Measurements from ENCODE around the gene CLEC17A. TPM values are rescaled to one million over a fixed set of nuclear protein-coding genes. Genes with fewer than 3 reads are reported as not detected.
"Not testable (repeated sequence)": the region's sequence is repeated elsewhere in the genome, so short reads cannot be mapped to it uniquely, and the experiment has no call there.

The CLEC17A gene
- total RNA-seq, 4 donors from 2014 or later = 1.3 to 12.4 TPM; not detected in 2

GRCh38 chr19:14616407-14616806 lies 33.5 kb downstream of the CLEC17A start:
- Histone ChIP-seq H3K4me3 (no peak overlapping the region), H3K9me3 (peaks cover 0 to 9% (median 0%) of the 10 kb centered on the region in 4 donors), H3K36me3 (no peaks in the 10 kb centered on the region), H3K27ac (no peak overlapping the region), H3K4me1 (peaks cover 0 to 8% (median 4%) of the 10 kb centered on the region in 4 donors), H3K27me3 (no peaks in the 10 kb centered on the region)
- TF ChIP-seq CTCF (IDR thresholded peaks at IDR 0.05) (no peak), POLR2A (IDR thresholded peaks at IDR 0.05) (no peak)
- no peak for DNase-seq

GRCh38 chr19:14619404-14619803 lies 36.5 kb downstream of the CLEC17A start:
- DNase-seq = no peak
- H3K27me3 ChIP-seq = no peaks in the 10 kb centered on the region
- no peak for TF ChIP-seq CTCF (IDR thresholded peaks at IDR 0.05)
- TF ChIP-seq POLR2A (IDR thresholded peaks at IDR 0.05) = no peak
- no peak overlapping the region for H3K4me3 ChIP-seq
- H3K27ac ChIP-seq = no peak overlapping the region
- no peaks in the 10 kb centered on the region for H3K36me3 ChIP-seq
- H3K9me3 ChIP-seq = peaks cover 0 to 9% (median 0%) of the 10 kb centered on the region in 4 donors
- H3K4me1 ChIP-seq = no peaks in the 10 kb centered on the region

- H3K27me3 ChIP-seq, DNase-seq, H3K36me3 ChIP-seq, H3K4me1 ChIP-seq, H3K4me3 ChIP-seq, H3K9me3 ChIP-seq, H3K27ac ChIP-seq: not testable (repeated sequence)
Measured at GRCh38 chr19:14624491-14624890, 41.6 kb downstream of the CLEC17A start.

GRCh38 chr19:14629557-14629956 lies 46.7 kb downstream of the CLEC17A start:
- no peak overlapping the region for H3K4me3 ChIP-seq
- no peaks in the 10 kb centered on the region for H3K36me3 ChIP-seq
- TF ChIP-seq POLR2A (IDR thresholded peaks at IDR 0.05) (no peak), CTCF (IDR thresholded peaks at IDR 0.05) (no peak)
- no peaks in the 10 kb centered on the region for H3K9me3 ChIP-seq
- H3K27me3 ChIP-seq = no peaks in the 10 kb centered on the region
- DNase-seq = no peak
- H3K4me1 ChIP-seq = no peaks in the 10 kb centered on the region
- H3K27ac ChIP-seq = no peak overlapping the region

- H3K36me3 ChIP-seq = no peaks in the 10 kb centered on the region
- no peak overlapping the region for H3K4me3 ChIP-seq
- DNase-seq = no peak
- H3K9me3 ChIP-seq = no peaks in the 10 kb centered on the region
- H3K27ac ChIP-seq = no peak overlapping the region
- no peaks in the 10 kb centered on the region for H3K4me1 ChIP-seq
- TF ChIP-seq CTCF (IDR thresholded peaks at IDR 0.05) (no peak), POLR2A (IDR thresholded peaks at IDR 0.05) (no peak)
- no peaks in the 10 kb centered on the region for H3K27me3 ChIP-seq
Measured at GRCh38 chr19:14632286-14632685, 49.4 kb downstream of the CLEC17A start.

GRCh38 chr19:14639536-14640277 lies 56.8 kb downstream of the CLEC17A start:
- Histone ChIP-seq H3K4me3 (no peak overlapping the region), H3K27me3 (no peaks in the 10 kb centered on the region), H3K4me1 (no peaks in the 10 kb centered on the region), H3K9me3 (no peaks in the 10 kb centered on the region), H3K27ac (no peak overlapping the region), H3K36me3 (no peaks in the 10 kb centered on the region)
- TF ChIP-seq POLR2A (IDR thresholded peaks at IDR 0.05) (no peak), CTCF (IDR thresholded peaks at IDR 0.05) (no peak)
- DNase-seq = no peak
